H1 (cell line): ENCODE data around the gene SPHK1.

ENCODE experiments used
- CEBPB ChIP-seq: IDR thresholded peaks from 2 replicates; pipeline ENCODE4 v1.6.1; 2012; ENCODE audit warnings: low read depth, low read length
- CREB1 ChIP-seq: IDR thresholded peaks from 2 replicates; pipeline ENCODE4 v1.6.1; 2012; ENCODE audit warnings: inconsistent platforms
- CTCF ChIP-seq, 3 experiments: IDR thresholded peaks; 1 replicate in 2 of 3; 2 replicates in 1 of 3; pipeline versions ENCODE4 v1.5.1 to v1.6.1; 2011; ENCODE audit warnings: low read length in 3 of 3, mild to moderate bottlenecking in 3 of 3, inconsistent platforms in 2 of 3, low read depth in 1 of 3, moderate library complexity in 1 of 3; ENCODE audit not compliant: insufficient read depth in 1 of 3; ENCODE audit errors: control extremely low read depth in 1 of 3
- EZH2 ChIP-seq: fragments of 200-600 bp; sonication (generic); IDR thresholded peaks from 2 replicates; pipeline ENCODE4 v1.7.1; 2012; ENCODE audit warnings: low read depth, mild to moderate bottlenecking, moderate library complexity, low read length, inconsistent platforms; ENCODE audit not compliant: severe bottlenecking
- MAFK ChIP-seq: IDR thresholded peaks from 2 replicates; pipeline ENCODE4 v1.6.1; 2012; ENCODE audit warnings: low read depth, mild to moderate bottlenecking, improper control_type of control experiment, low read length
- POLR2A ChIP-seq, 2 experiments: IDR thresholded peaks; 1 replicate in 1 of 2; 2 replicates in 1 of 2; pipeline ENCODE4 v1.6.1; 2011; ENCODE audit warnings: low read depth in 2 of 2, low read length in 2 of 2, mild to moderate bottlenecking in 2 of 2; ENCODE audit errors: control extremely low read depth in 1 of 2
- POLR2AphosphoS5 ChIP-seq: IDR thresholded peaks from 2 replicates; pipeline ENCODE4 v1.6.1; 2011; ENCODE audit warnings: low read depth, low read length
- RNF2 ChIP-seq: fragments of 200-900, 300-1000 bp; sonication (generic); IDR thresholded peaks from 2 replicates; pipeline ENCODE4 v1.7.1; 2016; ENCODE audit warnings: borderline replicate concordance, low read depth, mild to moderate bottlenecking, antibody characterized with exemption, low read length; ENCODE audit not compliant: poor library complexity, severe bottlenecking; ENCODE audit errors: missing control alignments
- RXRA ChIP-seq: IDR thresholded peaks from 2 replicates; pipeline ENCODE4 v1.6.1; 2011; ENCODE audit warnings: low read depth, mild to moderate bottlenecking, low read length, moderate library complexity; ENCODE audit not compliant: insufficient read depth
- TAF7 ChIP-seq: optimal IDR thresholded peaks from 2 replicates; pipeline ENCODE3; 2011; ENCODE audit warnings: low read depth, mild to moderate bottlenecking, inconsistent platforms, low read length, moderate library complexity, borderline replicate concordance
- TBP ChIP-seq: IDR thresholded peaks from 2 replicates; pipeline ENCODE4 v1.6.1; 2011; ENCODE audit warnings: low read depth, low read length, improper control_type of control experiment
- USF2 ChIP-seq: IDR thresholded peaks from 2 replicates; pipeline ENCODE4 v1.6.1; 2011; ENCODE audit warnings: low read length, improper control_type of control experiment
- YY1 ChIP-seq: IDR thresholded peaks from 2 replicates; pipeline ENCODE4 v1.6.1; 2011; ENCODE audit warnings: low read depth, mild to moderate bottlenecking, low read length
- ZNF274 ChIP-seq: IDR thresholded peaks from 2 replicates; pipeline ENCODE4 v1.7.0; 2012; ENCODE audit warnings: low read length, borderline replicate concordance; ENCODE audit errors: extremely low read depth

GRCh38 chr17:76350463-76350862, 33.9 kb upstream of the SPHK1 start:
- TF ChIP-seq CTCF (IDR thresholded peaks at IDR 0.05; ENCODE audit: control extremely low read depth in 1 of 3, insufficient read depth in 1 of 3, low read depth in 1 of 3, low read length in 3 of 3) (no peak), EZH2 (no peak), TBP (no peak), CEBPB (no peak), TAF7 (no peak), RNF2 (no peak), CREB1 (no peak), YY1 (no peak), MAFK (no peak), POLR2A (IDR thresholded peaks at IDR 0.05; ENCODE audit: control extremely low read depth in 1 of 2, low read depth in 2 of 2, low read length in 2 of 2) (no peak), RXRA (no peak), POLR2AphosphoS5 (no peak), ZNF274 (no peak), USF2 (no peak)
